Lower lobe of right lung (tissue), 2 donors: Measurements from ENCODE around the gene THRA. TPM values are rescaled to one million over a fixed set of nuclear protein-coding genes. Genes with fewer than 3 reads are reported as not detected.

ENCODE experiments used
- ATAC-seq, 2 donors: fragments of 200-7000 bp; cut with Tn5 transposase; one replicate each; pipeline ENCODE4 v1.9.1; 2020 to 2022; ENCODE audit warnings: mild to moderate bottlenecking in 2 of 2, moderate library complexity in 2 of 2
- DNase-seq: peaks from one replicate; pipeline ENCODE4 v3.0.0-alpha.2; 2020
- H3K27ac ChIP-seq: fragments of 200-600 bp; one replicate; pipeline ENCODE4 v1.8.0; 2022
- H3K27me3 ChIP-seq: fragments of 200-600 bp; one replicate; pipeline ENCODE4 v1.8.0; 2022; ENCODE audit warnings: low read depth
- H3K36me3 ChIP-seq: fragments of 200-600 bp; one replicate; pipeline ENCODE4 v1.8.0; 2022; ENCODE audit warnings: mild to moderate bottlenecking
- H3K4me1 ChIP-seq: fragments of 200-600 bp; one replicate; pipeline ENCODE4 v1.8.0; 2022
- H3K4me3 ChIP-seq: fragments of 200-600 bp; one replicate; pipeline ENCODE4 v1.8.0; 2022; ENCODE audit warnings: mild to moderate bottlenecking
- H3K9me3 ChIP-seq: fragments of 200-600 bp; one replicate; pipeline ENCODE4 v1.8.0; 2022
- intact Hi-C: fragments of 100-400 bp; cut with DNase I; formaldehyde crosslinking; loops from one replicate; pipeline ENCODE4 v1.11.0; 2022
- total RNA-seq: library from RNA; stranded (reverse); fragmentation: NEBNext Ultra II Directional; extraction: Animal tissue kit (Norgen Biotek cat#: 25700); gene quantifications from one replicate; pipeline ENCODE4 v1.2.1, GENCODE V29; 2021
- TF ChIP-seq, protein P1 (sequence below): fragments of 200-600 bp; IDR thresholded peaks from one replicate; pipeline ENCODE4 v1.8.0; 2022; ENCODE audit warnings: antibody characterized with exemption, mild to moderate bottlenecking
- donor health status: DM: no; HTN: yes; CAD: no; lungs with severe emphysema.

The THRA gene
- total RNA-seq, 1 donor from 2014 or later = 50.1 TPM

DNA sequence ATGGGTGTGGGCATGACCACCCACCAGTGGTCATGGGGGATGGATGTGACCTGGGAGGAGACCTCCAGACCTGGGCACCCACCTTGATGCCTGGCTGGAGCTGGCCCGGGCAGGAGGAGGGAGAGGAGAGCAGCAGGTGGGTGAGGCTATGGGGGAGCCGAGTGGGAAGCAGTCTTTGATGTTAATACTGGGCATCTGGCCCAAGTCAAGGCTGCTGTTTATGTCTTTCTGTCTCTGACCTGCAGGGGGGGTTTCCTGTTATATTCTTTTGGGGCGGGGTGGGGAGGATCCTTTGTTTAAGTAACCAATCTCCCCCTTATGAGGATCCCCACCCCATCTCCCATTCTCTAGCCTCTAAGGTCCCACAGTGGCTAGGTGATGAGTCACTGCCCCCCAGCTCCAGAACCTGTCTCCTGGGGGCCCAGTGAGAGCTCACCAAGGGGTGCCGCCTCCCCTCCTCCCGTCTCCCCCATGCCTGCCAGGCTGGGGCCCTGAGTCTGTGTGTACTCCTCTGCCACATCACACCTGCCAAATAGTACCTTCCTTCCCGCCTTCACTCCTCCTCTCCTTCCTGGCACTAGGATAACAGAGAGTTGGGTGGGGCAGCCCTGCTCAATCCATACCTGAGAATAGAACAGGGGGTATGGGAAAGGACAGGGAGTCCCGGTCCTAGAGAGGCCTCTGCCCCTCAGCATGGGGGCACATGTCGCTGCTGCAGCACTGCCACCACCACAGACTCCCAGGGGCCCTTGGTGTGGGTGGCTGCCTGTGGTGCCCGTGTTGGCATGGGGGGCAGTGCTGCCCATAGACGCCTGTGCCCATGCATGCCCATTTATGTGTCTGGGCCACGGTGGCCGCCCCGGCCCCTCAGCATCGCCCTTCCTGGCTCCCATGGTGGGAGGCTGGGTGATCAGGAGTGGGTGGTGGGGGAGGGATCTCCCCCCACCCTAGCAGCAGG lies 7.3 kb downstream of the THRA start:
- DNase-seq = no peak
- peak; percentile 5 to 35 for ATAC-seq
- H3K36me3 ChIP-seq = peaks cover 7% of the 10 kb centered on the region
- no peaks in the 10 kb centered on the region for H3K27me3 ChIP-seq
- H3K4me1 ChIP-seq = peaks cover 94% of the 10 kb centered on the region
- H3K4me3 ChIP-seq = peak overlapping the region; percentile 43
- intact Hi-C loops = no loop called here
- no peaks in the 10 kb centered on the region for H3K9me3 ChIP-seq
- TF ChIP-seq, protein P1, sequence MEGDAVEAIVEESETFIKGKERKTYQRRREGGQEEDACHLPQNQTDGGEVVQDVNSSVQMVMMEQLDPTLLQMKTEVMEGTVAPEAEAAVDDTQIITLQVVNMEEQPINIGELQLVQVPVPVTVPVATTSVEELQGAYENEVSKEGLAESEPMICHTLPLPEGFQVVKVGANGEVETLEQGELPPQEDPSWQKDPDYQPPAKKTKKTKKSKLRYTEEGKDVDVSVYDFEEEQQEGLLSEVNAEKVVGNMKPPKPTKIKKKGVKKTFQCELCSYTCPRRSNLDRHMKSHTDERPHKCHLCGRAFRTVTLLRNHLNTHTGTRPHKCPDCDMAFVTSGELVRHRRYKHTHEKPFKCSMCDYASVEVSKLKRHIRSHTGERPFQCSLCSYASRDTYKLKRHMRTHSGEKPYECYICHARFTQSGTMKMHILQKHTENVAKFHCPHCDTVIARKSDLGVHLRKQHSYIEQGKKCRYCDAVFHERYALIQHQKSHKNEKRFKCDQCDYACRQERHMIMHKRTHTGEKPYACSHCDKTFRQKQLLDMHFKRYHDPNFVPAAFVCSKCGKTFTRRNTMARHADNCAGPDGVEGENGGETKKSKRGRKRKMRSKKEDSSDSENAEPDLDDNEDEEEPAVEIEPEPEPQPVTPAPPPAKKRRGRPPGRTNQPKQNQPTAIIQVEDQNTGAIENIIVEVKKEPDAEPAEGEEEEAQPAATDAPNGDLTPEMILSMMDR = peak; percentile 25
- peak overlapping the region; percentile 84 for H3K27ac ChIP-seq

- DNase-seq (no peak), ATAC-seq (no peak)
- no peaks in the 10 kb centered on the region for H3K27me3 ChIP-seq
- peaks cover 7% of the 10 kb centered on the region for H3K36me3 ChIP-seq
- H3K27ac ChIP-seq = peak overlapping the region; percentile 84
- TF ChIP-seq, protein P1 = no peak
- peaks cover 94% of the 10 kb centered on the region for H3K4me1 ChIP-seq
- intact Hi-C loops = no loop called here
- H3K4me3 ChIP-seq = peak overlapping the region; percentile 43
- H3K9me3 ChIP-seq = no peaks in the 10 kb centered on the region
Measured at GRCh38 chr17:40070709-40071312, 8.0 kb downstream of the THRA start.

- Histone ChIP-seq H3K27me3 (no peaks in the 10 kb centered on the region), H3K9me3 (no peaks in the 10 kb centered on the region), H3K36me3 (peaks cover 7% of the 10 kb centered on the region), H3K4me1 (peaks cover 94% of the 10 kb centered on the region), H3K4me3 (peak overlapping the region; percentile 25), H3K27ac (peak overlapping the region; percentile 84)
- TF ChIP-seq, protein P1 = no peak
- ATAC-seq (peak; percentile 46 to 57), DNase-seq (peak; percentile 90)
- intact Hi-C loops = no loop called here
Measured at GRCh38 chr17:40071313-40072039, 8.7 kb downstream of the THRA start.

DNA sequence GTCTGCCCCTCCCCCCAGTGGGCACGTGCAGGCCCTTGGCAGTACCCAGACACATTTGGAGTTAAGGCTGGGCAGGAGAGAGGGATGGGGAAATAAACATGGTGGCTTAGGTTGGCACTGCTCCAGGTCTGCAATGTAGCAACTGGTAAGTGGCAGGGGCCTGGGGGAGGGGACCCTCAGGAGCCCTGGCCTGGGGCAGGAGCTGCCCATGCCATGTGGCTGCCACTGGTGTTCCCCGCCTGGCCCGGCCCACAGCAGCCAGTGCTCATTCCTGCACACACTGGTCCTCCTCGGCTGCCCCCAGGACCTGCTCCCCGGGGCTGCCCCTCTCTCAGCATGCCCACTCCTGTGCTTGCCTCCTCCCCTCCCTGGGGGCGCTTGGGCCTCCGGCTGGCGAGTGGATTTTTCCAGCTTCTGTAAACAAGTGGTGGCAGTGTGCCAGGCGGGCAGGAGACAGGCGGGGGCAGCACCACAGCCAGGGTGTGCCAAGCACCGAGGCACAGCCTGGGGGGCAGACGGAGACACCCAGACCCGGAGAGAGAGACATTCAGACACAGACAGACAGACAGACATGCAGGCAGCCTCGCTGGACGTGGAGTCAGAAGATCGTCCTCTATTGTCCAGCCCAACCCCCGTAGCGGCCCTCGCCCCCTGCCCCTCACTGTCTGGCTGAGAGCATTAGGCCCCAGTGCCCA lies 9.4 kb downstream of the THRA start:
- intact Hi-C loops = no loop called here
- peak overlapping the region; percentile 25 for H3K4me3 ChIP-seq
- H3K27me3 ChIP-seq = no peaks in the 10 kb centered on the region
- H3K4me1 ChIP-seq = peaks cover 95% of the 10 kb centered on the region
- ATAC-seq = peak; percentile 47 to 63
- DNase-seq = peak; percentile 85
- H3K27ac ChIP-seq = peak overlapping the region; percentile 84
- H3K36me3 ChIP-seq = peaks cover 11% of the 10 kb centered on the region
- H3K9me3 ChIP-seq = no peaks in the 10 kb centered on the region
- TF ChIP-seq, protein P1 = no peak
